K562 (cell line): Measurements from ENCODE around the gene ZNF33A. TPM values are rescaled to one million over a fixed set of nuclear protein-coding genes. Genes with fewer than 3 reads are reported as not detected.

Source experiments
- ATAC-seq: fragments of 200-7000 bp; cut with Tn5 transposase; 3 replicates; pipeline ENCODE4 v1.9.1; 2020; ENCODE audit warnings: moderate library complexity
- BruUV-seq: library from RNA; stranded (reverse); fragments of 400-500 nt; replicated peaks from 2 replicates; lab custom pipeline; 2021; lab: Mats Ljungman, UMichigan
- CTCF ChIA-PET: fragments of 300-600 bp; formaldehyde crosslinking; extraction: SDS; loops from one replicate; lab custom pipeline; 2021; ENCODE audit warnings: low intra/inter-chr PET ratio; lab: Yijun Ruan, JAX
- POLR2A ChIA-PET: fragments of 300-600, 350-650 bp; sonication (Branson Sonifier 250); formaldehyde crosslinking; extraction: SDS; loops from one replicate; lab custom pipeline; 2021; ENCODE audit warnings: antibody characterized with exemption, inconsistent platforms; lab: Yijun Ruan, JAX
- DNase-seq, 4 experiments: peaks; one replicate each; pipeline versions ENCODE4 v3.0.0 to v3.0.0-alpha.2; 2011 to 2018; ENCODE audit warnings: low spot score in 3 of 4, mixed read lengths in 3 of 4; ENCODE audit errors: extremely low read depth in 1 of 4
- FAIRE-seq: peaks from 2 replicates; lab custom pipeline; 2011; peaks lifted over from hg19 to GRCh38; lab: Jason Lieb, UNC
- H2AFZ ChIP-seq: 2 replicates; pipeline ENCODE4 v1.6.0; 2011; ENCODE audit warnings: low read depth, low read length, control low read depth, inconsistent platforms
- H3K27ac ChIP-seq: fragments of 200-600 bp; 3 replicates; pipeline ENCODE4 v1.8.0; 2011; ENCODE audit warnings: low read depth, mild to moderate bottlenecking, control low read depth, inconsistent platforms, low read length, moderate library complexity, mixed read lengths; ENCODE audit errors: extremely low read depth
- H3K27me3 ChIP-seq, 2 experiments: fragments of 300-600 bp in 1 of 2; 2 replicates in 1 of 2; 3 replicates in 1 of 2; pipeline versions ENCODE4 v1.6.0 to v1.8.0; 2011; ENCODE audit warnings: inconsistent platforms in 2 of 2, low read length in 2 of 2, mild to moderate bottlenecking in 1 of 2, mixed read lengths in 1 of 2, moderate library complexity in 1 of 2; ENCODE audit not compliant: control insufficient read depth in 2 of 2, insufficient read depth in 2 of 2
- H3K36me3 ChIP-seq: fragments of 300-600 bp; 3 replicates; pipeline ENCODE4 v1.8.0; 2011; ENCODE audit warnings: mild to moderate bottlenecking, low read length, inconsistent platforms; ENCODE audit not compliant: control insufficient read depth, insufficient read depth
- H3K4me1 ChIP-seq, 2 experiments: fragments of 200-600 bp in 1 of 2; replicated peaks in 1 of 2; 2 replicates in 1 of 2; 3 replicates in 1 of 2; pipeline versions ENCODE4 v1.5.1 to v1.8.0; 2011; ENCODE audit warnings: inconsistent platforms in 2 of 2, low read length in 2 of 2, mild to moderate bottlenecking in 1 of 2, mixed read lengths in 1 of 2, moderate library complexity in 1 of 2; ENCODE audit not compliant: control insufficient read depth in 2 of 2, insufficient read depth in 2 of 2
- H3K4me2 ChIP-seq: 2 replicates; pipeline ENCODE4 v1.6.1; 2011; ENCODE audit warnings: low read length, control low read depth, inconsistent platforms, mixed read lengths; ENCODE audit not compliant: insufficient read depth
- H3K4me3 ChIP-seq: fragments of 200-600 bp; sonication (generic), shearing (Covaris generic); 2 replicates; pipeline ENCODE4 v1.5.1; 2016; ENCODE audit warnings: control low read depth, inconsistent platforms
- H3K79me2 ChIP-seq: fragments of 200-600 bp; 3 replicates; pipeline ENCODE4 v1.8.0; 2011; ENCODE audit warnings: low read length, inconsistent platforms; ENCODE audit not compliant: control insufficient read depth, insufficient read depth
- H3K9ac ChIP-seq, 2 experiments: 2 replicates each; pipeline versions ENCODE4 v1.6.0 to v1.6.1; 2011; ENCODE audit warnings: low read depth in 2 of 2, low read length in 2 of 2, control low read depth in 1 of 2, inconsistent platforms in 1 of 2, mild to moderate bottlenecking in 1 of 2, mixed read lengths in 1 of 2; ENCODE audit not compliant: insufficient read depth in 1 of 2
- H3K9me1 ChIP-seq: one replicate; pipeline ENCODE4 v1.6.0; 2011; ENCODE audit warnings: inconsistent platforms, mild to moderate bottlenecking, low read length, moderate library complexity; ENCODE audit not compliant: control insufficient read depth, insufficient read depth
- H3K9me3 ChIP-seq: replicated peaks from 2 replicates; pipeline ENCODE4 v1.5.1; 2011; ENCODE audit warnings: low read depth, low read length, inconsistent platforms; ENCODE audit not compliant: control insufficient read depth, insufficient read depth
- H4K20me1 ChIP-seq: replicated peaks from 2 replicates; pipeline ENCODE4 v1.6.1; 2011; ENCODE audit warnings: low read length, inconsistent platforms, mixed read lengths; ENCODE audit not compliant: control insufficient read depth, insufficient read depth
- FUS ChIP-seq: fragments of 200-400 bp; formaldehyde crosslinking; optimal IDR thresholded peaks from 2 replicates; pipeline ENCODE3; 2017; ENCODE audit warnings: low read depth, low read length
- GATA2 ChIP-seq: sonication (generic); formaldehyde crosslinking; IDR thresholded peaks from 2 replicates; pipeline ENCODE4 v1.4.0; 2020; ENCODE audit warnings: mild to moderate bottlenecking, missing genetic modification reagents
- HNRNPH1 ChIP-seq: fragments of 200-400 bp; formaldehyde crosslinking; optimal IDR thresholded peaks from 2 replicates; pipeline ENCODE3; 2017; ENCODE audit warnings: low read depth, mild to moderate bottlenecking, low read length, moderate library complexity
- IRF2 ChIP-seq: sonication (generic); formaldehyde crosslinking; IDR thresholded peaks from 2 replicates; pipeline ENCODE4 v1.8.1; 2022; ENCODE audit warnings: mild to moderate bottlenecking, missing genetic modification reagents
- JUN ChIP-seq, 2 experiments: sonication (generic) in 1 of 2; formaldehyde crosslinking in 1 of 2; IDR thresholded peaks; 2 replicates each; pipeline versions ENCODE4 v1.6.1 to v1.8.0; 2012 to 2022; ENCODE audit warnings: borderline replicate concordance in 2 of 2, mild to moderate bottlenecking in 2 of 2, improper control_type of control experiment in 1 of 2, low read depth in 1 of 2, low read length in 1 of 2, missing genetic modification reagents in 1 of 2
- NCOA4 ChIP-seq: fragments of 450-650 bp; IDR thresholded peaks from 2 replicates; pipeline ENCODE4 v1.6.1; 2018; ENCODE audit warnings: mild to moderate bottlenecking; ENCODE audit not compliant: partially characterized antibody
- NEUROD1 ChIP-seq: fragments of 150-350 bp; IDR thresholded peaks from 2 replicates; pipeline ENCODE4 v1.6.1; 2014; ENCODE audit warnings: borderline replicate concordance, low read length, low read depth; ENCODE audit not compliant: partially characterized antibody
- NFE2 ChIP-seq: IDR thresholded peaks from 2 replicates; pipeline ENCODE4 v1.6.1; 2014; ENCODE audit warnings: antibody characterized with exemption, low read depth
- NONO ChIP-seq, 2 experiments: fragments of 200-400 bp in 1 of 2; fragments of 450-650 bp in 1 of 2; formaldehyde crosslinking in 1 of 2; IDR thresholded peaks; 2 replicates each; pipeline ENCODE4 v1.6.1; 2017; ENCODE audit warnings: low read depth in 2 of 2, mild to moderate bottlenecking in 2 of 2, moderate library complexity in 2 of 2, low read length in 1 of 2
- NR2C1 ChIP-seq, 2 experiments: fragments of 450-650 bp; IDR thresholded peaks; 2 replicates each; pipeline ENCODE4 v1.6.1; 2017; ENCODE audit warnings: mild to moderate bottlenecking in 2 of 2, antibody characterized with exemption in 1 of 2, inconsistent platforms in 1 of 2, missing compliant biosample characterization in 1 of 2, missing genetic modification characterization in 1 of 2
- NR2C2 ChIP-seq, 2 experiments: fragments of 200-800 bp in 1 of 2; sonication (Bioruptor generic) in 1 of 2; sonication (generic) in 1 of 2; formaldehyde crosslinking in 1 of 2; IDR thresholded peaks; 2 replicates each; pipeline versions ENCODE4 v1.6.1 to v1.8.0; 2016 to 2022; ENCODE audit warnings: mild to moderate bottlenecking in 1 of 2, missing compliant biosample characterization in 1 of 2, missing genetic modification characterization in 1 of 2, missing genetic modification reagents in 1 of 2
- RBBP5 ChIP-seq: fragments of 200-600 bp; sonication (generic); IDR thresholded peaks from 2 replicates; pipeline ENCODE4 v1.6.1; 2012; ENCODE audit warnings: borderline replicate concordance, mild to moderate bottlenecking, low read length, control low read depth, inconsistent platforms; ENCODE audit not compliant: insufficient read depth, poor library complexity, severe bottlenecking
- RBM25 ChIP-seq: fragments of 200-400 bp; formaldehyde crosslinking; IDR thresholded peaks from 2 replicates; pipeline ENCODE4 v1.6.1; 2018; ENCODE audit warnings: low read length, low read depth, moderate library complexity; ENCODE audit not compliant: severe bottlenecking
- SREBF1 ChIP-seq: fragments of 150-350 bp; IDR thresholded peaks from 2 replicates; pipeline ENCODE4 v1.6.1; 2014; ENCODE audit warnings: antibody characterized with exemption, low read depth, low read length, borderline replicate concordance
- ZBTB1 ChIP-seq: sonication (generic); formaldehyde crosslinking; IDR thresholded peaks from 2 replicates; pipeline ENCODE4 v1.8.1; 2023; ENCODE audit warnings: missing genetic modification reagents, low read depth, mild to moderate bottlenecking, borderline replicate concordance
- ZC3H11A ChIP-seq: IDR thresholded peaks from 2 replicates; pipeline ENCODE4 v1.6.1; 2012; ENCODE audit warnings: low read depth, low read length, improper control_type of control experiment
- ZNF133 ChIP-seq: fragments of 250-450 bp; sonication (Bioruptor Pico); IDR thresholded peaks from 2 replicates; pipeline ENCODE4 v1.4.0; 2020; ENCODE audit warnings: mild to moderate bottlenecking
- WGBS: fragments of 100-300 bp; shearing (Covaris generic); methylation state at CpG from one replicate; pipeline ENCODE4 v1.1.6; 2016; ENCODE audit warnings: low coverage, mixed read lengths; ENCODE audit not compliant: insufficient coverage; ENCODE audit errors: missing lambda C conversion rate; 5-methylcytosine and 5-hydroxymethylcytosine counted together
- in situ Hi-C: fragments of 300-500 bp; cut with MboI; formaldehyde crosslinking; loops from 4 replicates; pipeline ENCODE4 v1.15.0; 2018; ENCODE audit warnings: inconsistent platforms, mixed read lengths
- intact Hi-C: fragments of 100-400 bp; cut with micrococcal nuclease; formaldehyde crosslinking; loops from 2 replicates; pipeline ENCODE4 v1.14.2; 2022
- polyA plus RNA-seq, 8 experiments: library from polyadenylated mRNA; depleted of rRNA in 4 of 8; stranded (reverse) in 5 of 8; unstranded in 3 of 8; fragments of >200 nt; fragmentation: Nextera tagmentation in 2 of 8; fragmentation: Illumina TruSeq in 1 of 8; extraction: Ambion mirVana in 2 of 8; extraction: Trizol in 1 of 8; gene quantifications; 2 replicates each; pipeline versions ENCODE4 v1.2.1 to v1.2.3, GENCODE V29; 2011 to 2014; ENCODE audit warnings: inconsistent platforms in 1 of 8, missing spikeins in 1 of 8
- total RNA-seq, 7 experiments: library from RNA; depleted of rRNA in 6 of 7; stranded (reverse); fragments of >200 nt in 6 of 7; fragmentation: Illumina TruSeq in 2 of 7; extraction: Trizol in 2 of 7; gene quantifications; 2 replicates each; pipeline versions ENCODE4 v1.2.1 to v1.2.3, GENCODE V29; 2011 to 2021; ENCODE audit warnings: low replicate concordance in 1 of 7
- TF ChIP-seq, protein P1 (sequence below): sonication (generic); formaldehyde crosslinking; IDR thresholded peaks from 2 replicates; pipeline ENCODE4 v1.8.1; 2023; ENCODE audit warnings: mild to moderate bottlenecking, missing genetic modification reagents

The ZNF33A gene
- total and polyA plus RNA-seq, 9 of the 15 experiments (the other 6 are each of a cell fraction or from before 2014, with no cell fraction given): 8.1 to 27.5 (median 16.4) TPM

DNA sequence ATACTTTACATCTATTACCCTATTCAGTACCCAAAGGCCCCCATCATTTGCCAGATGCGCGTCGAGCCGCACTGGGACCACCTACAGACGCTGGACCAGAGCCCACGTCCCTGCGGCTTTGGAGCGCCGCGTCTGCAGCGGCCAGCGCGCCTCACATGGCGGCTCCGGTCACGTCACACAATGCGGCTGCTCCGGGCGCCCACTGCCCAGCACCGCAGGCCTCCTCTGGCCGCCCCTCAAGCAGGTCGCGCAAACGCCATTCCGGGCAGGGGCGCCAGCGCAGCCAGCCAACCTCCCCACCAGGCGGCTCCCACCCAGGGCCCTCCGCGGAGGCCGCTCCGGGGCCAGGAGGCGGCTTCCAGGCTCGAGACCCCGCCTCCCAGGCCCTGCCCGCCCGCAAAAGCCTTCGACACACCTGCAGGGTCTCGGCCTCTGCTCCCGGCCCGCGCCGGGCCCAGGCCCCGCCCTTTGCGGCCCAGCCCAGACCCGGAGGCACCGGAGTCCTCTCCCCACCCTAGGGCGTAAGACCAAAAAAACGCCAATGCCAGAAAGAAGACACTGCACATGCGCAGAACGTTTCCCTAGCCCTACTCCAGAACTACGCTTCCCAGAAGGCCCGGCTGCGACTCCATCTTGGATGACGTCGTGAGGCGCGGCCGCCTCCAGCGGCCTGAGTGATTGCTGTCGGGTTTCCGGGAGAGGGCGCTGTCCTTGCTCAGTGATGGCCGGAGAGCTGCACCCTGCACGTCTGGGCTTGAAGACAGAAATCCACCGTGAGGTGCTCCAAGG lies 34.2 kb upstream of the ZNF33A start, which contains the start of gene ZNF25:
Gene ZNF25, minus strand, starts transcription at position 557 of the 789 bp plus-strand sequence. CDS start 4,925 bp downstream, outside the sequence.
- Histone ChIP-seq H3K9me1 (no peaks in the 10 kb centered on the region), H3K4me3 (peak within 1 kb of the TSS; percentile 76), H3K27ac (peak within 1 kb of the TSS; percentile 88), H2AFZ (peak within 1 kb of the TSS; percentile 93), H3K79me2 (peaks cover 7% of the 10 kb centered on the region; the same call in 2 of the 3 replicates), H3K36me3 (no peaks in the 10 kb centered on the region), H3K9me3 (no peaks in the 10 kb centered on the region), H3K4me2 (peak within 1 kb of the TSS; percentile 94), H3K4me1 (peaks cover 4 to 10% of the 10 kb centered on the region in 2 experiments; a peak in 3 of 5 replicates), H3K9ac (peak within 1 kb of the TSS; percentile 88 to 95), H3K27me3 (no peaks in the 10 kb centered on the region), H4K20me1 (no peaks in the 10 kb centered on the region)
- DNase-seq (peak; percentile 95 to 98 (median 97)), ATAC-seq (peak; percentile 99), FAIRE-seq (peak; percentile 96)
- ChIA-PET CTCF (no interaction called here), POLR2A (interaction anchor here (1.2 to 1.7 kb wide), 2 partner anchors 15 to 86 kb away, joined by 3 to 4 read pairs; no protein-coding TSS in a partner anchor)
- intact Hi-C loops: loop anchor here (1.0 to 10.0 kb wide), 2 partner anchors 35 to 119 kb away; partner anchors contain the start of gene ZNF37A
- in situ Hi-C loops: no loop called here
- WGBS: under 1% methylated on average over 59 of the region's 66 CpGs
- BruUV-seq: no TSS peak
- TF ChIP-seq ZBTB1 (CRISPR knock-in tag): 0 out of 2 replicates have a peak, but pooled peaks have one; percentile 44
- peak; percentile 91 for TF ChIP-seq RBBP5
- no peak for TF ChIP-seq NR2C1 (IDR thresholded peaks at IDR 0.05)
- TF ChIP-seq NR2C1 (tag; IDR thresholded peaks at IDR 0.05): peak; percentile 54
- TF ChIP-seq IRF2: no peak
- TF ChIP-seq NFE2: peak; percentile 10; the same call in 1 of the 2 replicates
- peak; percentile 24 for TF ChIP-seq RBM25
- no peak for TF ChIP-seq FUS
- TF ChIP-seq, protein P1, sequence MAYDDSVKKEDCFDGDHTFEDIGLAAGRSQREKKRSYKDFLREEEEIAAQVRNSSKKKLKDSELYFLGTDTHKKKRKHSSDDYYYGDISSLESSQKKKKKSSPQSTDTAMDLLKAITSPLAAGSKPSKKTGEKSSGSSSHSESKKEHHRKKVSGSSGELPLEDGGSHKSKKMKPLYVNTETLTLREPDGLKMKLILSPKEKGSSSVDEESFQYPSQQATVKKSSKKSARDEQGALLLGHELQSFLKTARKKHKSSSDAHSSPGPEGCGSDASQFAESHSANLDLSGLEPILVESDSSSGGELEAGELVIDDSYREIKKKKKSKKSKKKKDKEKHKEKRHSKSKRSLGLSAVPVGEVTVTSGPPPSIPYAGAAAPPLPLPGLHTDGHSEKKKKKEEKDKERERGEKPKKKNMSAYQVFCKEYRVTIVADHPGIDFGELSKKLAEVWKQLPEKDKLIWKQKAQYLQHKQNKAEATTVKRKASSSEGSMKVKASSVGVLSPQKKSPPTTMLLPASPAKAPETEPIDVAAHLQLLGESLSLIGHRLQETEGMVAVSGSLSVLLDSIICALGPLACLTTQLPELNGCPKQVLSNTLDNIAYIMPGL (CRISPR knock-in tag): peak; percentile 52; the same call in 1 of the 2 replicates
- no peak for TF ChIP-seq NCOA4
- TF ChIP-seq ZNF133: no peak
- peak; percentile 10 to 79; a peak in 2 of 4 replicates for TF ChIP-seq NONO (IDR thresholded peaks at IDR 0.05; ENCODE audit: low read depth in 2 of 2, low read length in 1 of 2)
- no peak for TF ChIP-seq NEUROD1
- no peak for TF ChIP-seq ZC3H11A
- TF ChIP-seq GATA2 (CRISPR knock-in tag): no peak
- peak; percentile 64; the same call in 1 of the 2 replicates for TF ChIP-seq JUN (IDR thresholded peaks at IDR 0.05; ENCODE audit: borderline replicate concordance, low read depth, low read length)
- TF ChIP-seq JUN (CRISPR knock-in tag; IDR thresholded peaks at IDR 0.05; ENCODE audit: borderline replicate concordance): no peak
- TF ChIP-seq HNRNPH1: no peak
- TF ChIP-seq SREBF1: peak; percentile 62; the same call in 1 of the 2 replicates
- no peak for TF ChIP-seq NR2C2 (CRISPR knock-in tag; IDR thresholded peaks at IDR 0.05)
- peak; percentile 41; the same call in 1 of the 2 replicates for TF ChIP-seq NR2C2 (tag; IDR thresholded peaks at IDR 0.05)
